GOT3 (cell line): ENCODE measurements around the gene PDK4.
A peak's percentile ranks its signal among the peaks of the same experiment; 100 is the strongest.
"Not testable (repeated sequence)": the region's sequence is repeated elsewhere in the genome, so short reads cannot be mapped to it uniquely, and the experiment has no call there.

Source experiments
- DNase-seq: peaks from one replicate; lab custom pipeline; 2025; ENCODE audit warnings: mixed read lengths; lab: John Stamatoyannopoulos, UW

The PDK4 gene

DNA sequence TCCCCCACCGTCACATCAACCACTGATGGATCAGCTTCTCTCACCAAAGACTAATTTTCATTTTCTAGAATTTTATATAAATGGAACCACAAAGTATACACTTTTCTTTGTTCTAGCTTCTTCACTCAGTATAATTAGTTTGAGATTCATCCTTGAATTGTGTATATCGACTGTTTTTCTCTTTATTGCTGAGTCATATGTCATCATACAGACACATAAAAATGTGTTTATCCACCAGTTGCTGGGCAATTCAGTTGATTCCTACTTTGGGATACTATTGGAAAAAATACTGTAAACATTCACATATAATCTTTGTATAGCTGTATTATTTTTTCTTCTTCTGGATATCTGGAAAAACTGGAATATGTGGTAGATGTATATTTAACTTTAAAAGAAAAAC lies 26.6 kb downstream of the PDK4 start:
- DNase-seq: no peak

DNA sequence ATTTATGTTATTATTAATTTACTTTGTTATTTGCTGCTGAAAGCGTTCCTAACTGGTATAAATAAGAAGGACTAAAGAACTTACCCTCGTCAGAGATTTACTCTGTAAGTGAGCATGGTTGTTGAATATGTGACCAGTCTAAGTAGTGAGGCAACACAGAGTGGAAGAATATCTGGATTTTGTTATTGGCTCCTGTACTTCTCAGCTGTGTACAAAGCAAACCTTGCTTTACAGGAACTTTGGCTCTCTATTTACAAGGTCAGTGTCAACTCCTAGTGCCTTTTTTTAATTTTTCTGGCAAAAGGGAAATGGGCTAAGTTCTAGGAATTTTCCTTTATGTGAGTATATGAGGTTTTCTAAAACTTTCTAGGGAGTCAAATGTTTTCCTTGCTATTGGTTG lies 35.6 kb downstream of the PDK4 start:
- no peak for DNase-seq

DNA sequence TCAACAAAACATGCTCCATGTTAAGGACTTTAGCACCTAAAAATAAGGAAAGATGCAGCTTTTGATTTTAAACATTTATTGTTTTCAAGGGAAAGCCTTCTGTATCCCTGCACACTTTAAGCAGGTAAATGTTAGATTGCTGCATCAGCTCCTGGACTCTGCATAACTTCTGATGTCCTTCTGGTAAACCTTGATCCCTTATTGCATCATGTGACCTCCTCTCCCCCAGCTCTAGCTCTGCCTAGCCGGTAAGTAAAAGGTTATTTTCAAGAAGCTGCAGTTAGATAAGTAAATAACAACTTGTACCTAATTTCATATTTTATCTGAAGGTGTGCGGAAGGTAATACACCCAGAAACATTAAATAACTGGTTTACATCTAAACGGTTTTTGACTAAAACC lies 37.5 kb downstream of the PDK4 start:
- no peak for DNase-seq

DNA sequence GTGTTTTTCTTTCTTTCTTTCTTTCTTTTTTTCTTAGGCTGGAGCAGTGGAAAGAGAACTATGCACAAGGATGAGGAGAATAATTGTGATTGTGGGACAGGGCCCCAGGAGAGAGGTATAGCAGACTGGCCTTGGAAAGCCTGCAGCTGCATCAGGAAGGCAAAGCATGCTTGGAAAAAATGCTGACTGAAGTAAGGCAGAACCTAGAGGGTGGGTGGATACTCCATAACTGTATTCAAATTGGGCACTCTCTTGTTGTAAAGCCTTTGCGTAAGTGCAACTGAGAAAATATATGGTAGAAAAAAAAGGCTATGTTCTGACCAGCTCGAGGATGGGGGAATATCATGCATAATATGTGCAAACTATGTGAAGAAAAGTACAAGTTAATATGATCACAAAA lies 39.5 kb downstream of the PDK4 start:
- no peak for DNase-seq

DNA sequence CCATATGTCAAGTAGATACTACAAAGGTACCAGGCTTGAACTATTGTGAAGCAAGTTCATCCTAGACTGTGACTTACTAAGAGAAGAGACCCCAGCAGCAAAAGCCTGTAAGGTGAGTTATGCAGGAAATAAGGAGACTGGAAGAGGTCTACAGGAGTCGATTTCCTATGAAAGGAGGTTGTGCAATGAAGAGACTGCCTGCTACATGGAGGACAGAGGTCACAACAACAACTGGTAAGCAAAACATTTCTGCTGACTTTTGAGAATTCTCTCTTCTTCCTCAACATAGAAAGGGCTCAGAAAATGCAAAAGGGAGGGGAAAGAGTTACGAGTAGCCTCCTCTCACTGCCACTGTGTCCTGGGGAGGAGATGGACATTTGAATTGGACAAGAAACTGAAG lies 42.4 kb downstream of the PDK4 start:
- DNase-seq: no peak

DNA sequence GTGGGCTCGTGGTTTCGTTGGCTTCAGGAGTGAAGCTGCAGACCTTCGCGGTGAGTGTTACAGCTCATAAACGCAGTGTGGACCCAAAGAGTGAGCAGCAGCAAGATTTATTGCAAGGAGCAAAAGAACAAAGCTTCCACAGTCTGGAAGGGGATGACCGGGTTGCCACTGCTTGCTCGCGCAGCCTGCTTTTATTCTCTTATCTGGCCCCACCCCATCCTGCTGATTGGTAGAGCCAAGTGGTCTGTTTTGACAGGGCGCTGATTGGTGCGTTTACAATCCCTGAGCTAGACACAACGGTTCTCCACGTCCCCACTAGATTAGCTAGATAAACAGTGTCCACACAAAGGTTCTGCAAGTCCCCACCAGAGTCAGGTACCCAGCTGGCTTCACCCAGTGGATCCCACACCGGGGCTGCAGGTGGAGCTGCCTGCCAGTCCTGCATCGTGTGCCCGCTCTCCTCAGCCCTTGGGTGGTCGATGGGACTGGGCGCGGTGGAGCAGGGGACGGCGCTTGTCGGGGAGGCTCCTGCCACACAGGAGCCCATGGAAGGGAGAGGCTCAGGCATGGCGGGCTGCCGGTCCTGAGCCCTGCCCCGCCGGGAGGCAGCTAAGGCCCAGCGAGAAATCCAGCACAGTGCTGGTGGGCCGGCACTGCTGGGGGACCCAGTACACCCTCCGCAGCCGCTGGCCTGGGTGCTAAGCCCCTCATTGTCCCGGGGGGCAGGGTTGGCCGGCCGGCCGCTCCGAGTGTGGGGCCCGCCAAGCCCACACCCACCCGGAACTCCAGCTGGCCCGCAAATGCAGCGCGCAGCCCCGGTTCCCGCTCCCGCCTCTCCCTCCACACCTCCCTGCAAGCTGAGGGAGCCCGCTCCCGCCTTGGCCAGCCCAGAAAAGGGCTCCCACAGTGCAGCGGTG lies 44.0 kb downstream of the PDK4 start:
- DNase-seq: not testable (repeated sequence)

DNA sequence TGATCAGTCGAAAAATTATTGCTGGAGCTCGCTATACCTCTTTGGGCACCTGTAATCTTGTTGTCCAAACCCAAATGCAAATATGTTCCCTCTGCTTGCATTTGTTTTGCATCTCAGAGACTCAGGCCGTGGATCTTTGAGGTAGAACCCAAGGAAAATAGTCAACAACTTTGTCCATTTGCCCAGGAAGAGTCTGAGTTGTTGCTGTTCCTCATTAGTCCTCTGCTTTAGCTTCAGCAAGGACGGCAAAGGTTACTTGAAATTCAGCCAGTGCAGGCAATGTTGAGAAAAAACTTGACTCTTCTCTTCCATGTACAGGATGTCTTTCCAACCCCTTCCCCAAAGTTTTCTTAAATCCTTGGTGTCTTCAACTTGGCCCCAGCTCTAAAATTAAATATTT lies 45.8 kb downstream of the PDK4 start:
- DNase-seq: no peak

DNA sequence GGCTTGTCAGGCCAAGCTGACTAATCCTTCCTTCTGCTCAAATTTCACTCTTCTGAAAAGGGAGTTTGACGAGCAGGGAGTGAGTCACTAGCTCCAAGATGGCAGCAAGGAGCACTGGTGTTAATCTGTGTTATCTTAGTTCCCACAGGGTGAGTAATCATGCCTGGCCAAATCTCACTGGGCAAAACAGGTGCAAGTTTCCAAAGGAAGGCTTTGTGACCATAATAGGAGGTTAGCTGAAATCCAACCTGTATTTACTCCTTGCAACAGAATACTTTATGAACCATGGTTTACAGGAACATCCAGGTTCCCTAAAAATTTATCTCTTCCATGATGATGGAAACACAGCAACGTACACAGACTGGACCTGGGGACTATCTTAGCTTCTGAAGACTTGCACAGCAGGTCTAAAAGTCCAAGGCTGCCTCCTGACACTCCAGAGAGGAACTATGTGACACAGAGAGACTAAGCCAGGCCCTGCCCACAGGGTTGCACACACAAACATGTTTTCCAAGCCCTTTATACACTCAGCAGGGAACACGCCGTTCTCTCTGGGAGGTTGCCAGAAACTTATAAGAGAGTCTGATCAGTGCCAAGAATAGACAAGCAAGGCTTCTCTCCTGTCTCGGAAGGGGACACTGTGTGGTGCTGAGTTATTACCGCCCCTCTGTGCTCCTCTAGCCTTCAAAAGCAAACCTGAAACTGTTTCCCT lies 46.3 kb downstream of the PDK4 start:
- DNase-seq: peak; percentile 8

DNA sequence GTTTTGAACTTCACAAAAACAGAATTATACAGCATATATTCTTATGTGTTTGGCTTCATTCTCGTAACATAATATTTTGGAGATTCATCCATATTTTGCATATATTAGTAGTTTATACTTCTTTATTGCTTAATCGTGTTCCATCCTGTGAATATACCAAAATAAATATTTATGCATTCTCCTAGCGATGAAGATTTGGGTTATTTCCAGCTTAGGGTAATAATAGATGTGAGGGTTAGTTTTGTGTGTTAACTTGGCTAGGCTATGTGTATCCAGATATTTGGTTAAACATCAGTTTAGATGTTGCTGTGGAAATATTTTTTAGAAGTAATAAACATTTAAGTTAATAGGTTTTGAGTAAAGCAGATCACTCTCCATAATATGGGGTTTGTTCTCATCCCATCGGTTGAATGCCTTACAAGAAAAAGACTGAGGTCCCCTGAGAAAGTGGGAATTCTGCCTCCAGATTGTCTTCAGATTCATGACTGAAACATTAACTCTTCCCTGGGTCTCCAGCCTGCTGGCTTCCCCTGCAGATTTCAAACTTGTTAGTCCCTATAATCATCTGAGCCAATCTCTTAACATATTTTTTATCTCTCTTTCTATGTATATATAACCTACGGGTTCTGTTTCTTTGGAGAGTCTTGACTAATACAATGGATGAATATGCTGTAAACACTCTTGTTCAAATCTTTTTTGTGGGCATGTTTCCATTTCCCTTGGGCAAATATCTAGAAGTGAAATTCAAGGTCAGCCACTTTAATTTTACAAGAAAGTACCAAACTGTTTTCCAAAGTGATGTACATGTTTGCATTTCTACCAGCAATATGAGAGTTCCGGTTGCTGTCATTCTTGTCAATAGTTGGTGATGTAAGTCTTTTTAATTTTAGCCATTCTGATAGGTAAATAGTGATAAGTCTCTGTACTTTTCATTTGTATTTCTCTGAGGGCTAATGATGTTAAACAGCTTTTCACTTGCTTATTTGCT lies 48.7 kb downstream of the PDK4 start:
- no peak for DNase-seq

DNA sequence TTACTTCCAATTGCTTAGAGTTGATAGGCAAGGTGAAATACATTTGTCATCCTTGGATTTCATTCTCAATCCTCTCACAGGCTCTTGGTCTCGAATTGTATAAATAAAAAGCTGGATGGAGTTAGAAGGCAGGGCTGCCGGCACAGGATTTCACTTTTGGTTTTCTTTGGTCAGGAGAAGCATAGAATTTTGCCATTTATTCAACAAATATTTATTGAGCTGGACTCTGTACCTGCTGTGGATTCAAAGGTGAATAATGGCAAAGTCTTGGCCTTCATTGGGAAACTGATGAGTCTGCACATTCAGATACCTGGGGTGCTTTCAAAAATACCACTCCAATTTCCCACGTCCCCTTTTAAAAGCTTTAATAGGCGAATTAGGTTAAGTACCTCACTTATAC lies 49.7 kb downstream of the PDK4 start:
- no peak for DNase-seq

DNA sequence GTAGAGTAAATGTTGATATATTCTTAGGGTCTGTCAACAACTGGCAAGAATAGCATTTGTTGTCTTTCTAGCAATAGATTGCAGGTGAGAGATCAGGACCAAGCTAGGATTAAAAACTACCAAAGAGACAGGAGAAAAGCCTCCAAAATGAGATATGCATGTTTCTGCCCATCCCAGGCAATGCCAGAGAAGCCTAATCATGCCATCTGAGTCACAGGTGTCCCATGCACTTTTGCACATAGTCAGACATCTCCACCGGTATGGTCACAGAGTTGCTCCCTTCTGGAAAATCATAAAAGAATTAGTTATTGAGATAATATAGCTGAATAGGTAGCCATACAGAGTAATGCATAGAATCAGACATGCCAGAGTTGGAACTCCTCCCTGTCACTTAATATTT lies 50.6 kb downstream of the PDK4 start:
- DNase-seq: no peak

DNA sequence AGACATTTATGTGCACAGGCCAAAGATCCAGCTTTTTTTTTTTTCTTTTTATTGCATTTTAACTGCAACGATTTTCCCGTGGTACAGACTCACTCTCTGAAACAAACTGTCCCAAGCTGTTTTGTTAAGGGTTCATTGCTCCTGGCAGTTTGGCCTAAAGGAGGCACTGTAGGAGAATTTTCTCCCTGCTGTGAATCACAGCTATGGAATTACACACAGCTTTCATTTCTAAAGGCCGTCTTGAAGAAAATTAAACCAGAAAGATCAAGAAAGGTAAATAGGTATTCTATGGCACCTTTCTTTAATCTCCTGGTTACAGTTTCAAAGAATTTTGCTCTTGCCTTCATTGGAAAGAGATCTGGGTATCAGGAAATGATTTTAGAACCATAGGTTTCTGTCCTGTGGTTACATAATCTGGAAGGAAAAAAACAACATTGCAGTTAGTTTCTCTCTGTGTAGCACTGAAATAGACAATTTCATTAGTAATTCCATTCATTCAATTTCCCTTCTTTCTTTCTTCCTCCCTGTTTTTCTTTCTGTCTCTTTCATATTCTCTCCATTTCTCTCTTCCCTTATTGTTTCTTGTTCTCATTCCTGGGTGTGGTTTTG lies 51.2 kb downstream of the PDK4 start:
- DNase-seq: no peak

DNA sequence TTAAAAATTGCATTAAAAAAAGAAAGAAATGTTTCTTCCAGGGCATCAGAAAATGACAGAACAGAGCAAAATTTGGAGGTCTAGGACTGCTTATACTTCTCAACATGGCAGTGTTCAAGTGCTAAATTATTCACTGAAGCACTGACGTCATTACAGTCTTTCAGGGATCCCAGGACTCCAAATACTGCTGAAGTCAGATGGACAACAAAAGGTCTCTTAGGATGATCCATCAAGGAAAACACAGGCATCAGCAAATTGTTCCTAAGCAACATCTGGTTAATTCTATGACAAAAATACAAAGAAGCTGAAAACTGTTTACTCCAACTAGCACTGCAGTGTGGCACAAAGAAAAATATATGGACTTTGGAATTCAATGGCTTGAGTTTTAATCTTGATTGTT lies 52.1 kb downstream of the PDK4 start:
- no peak for DNase-seq

DNA sequence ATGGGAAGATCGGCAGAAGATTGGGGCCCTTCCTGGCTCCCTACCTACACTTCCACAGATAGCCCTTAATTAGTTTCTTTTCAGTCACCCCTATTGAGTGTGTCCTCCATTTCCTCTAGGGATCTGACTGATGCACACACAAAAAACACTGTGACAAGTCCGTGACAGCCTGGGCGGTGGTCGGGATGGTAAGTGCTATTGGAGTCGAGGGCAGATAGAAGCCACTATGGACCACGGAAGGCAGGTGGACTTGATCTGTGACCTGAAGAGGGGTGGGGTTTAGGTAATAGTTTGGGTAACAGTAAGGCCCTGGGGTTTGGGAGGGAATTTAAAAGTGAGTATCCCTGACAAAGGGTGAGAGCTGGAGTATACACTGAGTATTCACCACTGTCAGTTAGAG lies 53.0 kb downstream of the PDK4 start:
- DNase-seq: no peak

DNA sequence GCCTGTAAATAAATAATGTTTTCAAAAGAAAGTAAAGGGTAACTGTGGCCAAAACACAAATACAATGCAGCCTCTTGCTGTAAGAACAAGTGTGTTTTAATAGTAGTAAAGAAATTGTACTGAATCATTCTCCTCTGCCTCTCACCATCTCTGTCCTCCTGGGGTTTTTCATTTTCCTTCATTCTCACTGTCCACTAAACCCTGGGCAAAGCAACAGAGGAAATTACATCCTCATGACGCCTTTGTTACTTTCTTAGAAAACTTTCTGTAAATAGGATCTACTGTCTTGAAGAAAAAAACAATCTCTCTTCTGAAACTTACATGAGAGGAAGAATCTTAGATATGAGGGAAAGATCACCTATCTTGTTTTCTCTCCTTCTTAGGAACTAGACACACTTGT lies 56.0 kb downstream of the PDK4 start:
- DNase-seq: no peak

DNA sequence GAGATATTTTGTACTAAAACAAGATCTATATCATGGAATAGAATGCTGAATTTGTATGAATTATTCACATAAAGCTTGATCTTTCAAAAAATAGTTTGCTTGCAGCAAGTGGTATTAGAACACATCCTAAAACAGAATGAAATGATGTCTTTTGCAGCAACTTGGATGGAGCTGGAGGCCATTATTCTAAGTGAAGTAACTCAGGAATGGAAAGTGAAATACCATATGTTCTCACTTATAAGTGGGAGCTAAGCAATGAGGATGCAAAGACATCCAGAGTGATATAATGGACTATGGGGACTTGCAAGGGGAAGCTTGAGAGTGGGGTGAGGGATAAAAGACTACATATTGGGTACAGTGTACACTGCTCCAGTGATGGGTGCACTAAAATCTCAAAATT lies 56.9 kb downstream of the PDK4 start:
- no peak for DNase-seq

DNA sequence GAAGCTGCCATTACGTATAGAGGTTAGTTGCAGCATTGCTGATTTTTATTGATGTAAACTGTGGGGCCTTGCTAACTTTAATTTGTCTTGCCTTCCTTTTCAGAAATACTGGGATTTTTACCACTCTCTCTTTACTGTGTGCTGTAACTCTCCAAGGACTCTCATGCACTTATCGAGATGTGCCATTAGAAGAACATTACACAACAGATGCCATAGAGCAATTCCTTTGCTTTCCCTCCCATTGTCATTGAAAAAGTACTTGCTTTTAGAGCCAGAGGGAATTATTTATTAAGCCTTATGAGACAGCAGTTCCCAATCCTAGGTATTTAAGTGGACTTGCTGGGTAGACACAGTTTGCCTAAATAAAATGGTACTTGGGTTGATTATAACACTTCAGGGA lies 58.8 kb downstream of the PDK4 start:
- DNase-seq: no peak

DNA sequence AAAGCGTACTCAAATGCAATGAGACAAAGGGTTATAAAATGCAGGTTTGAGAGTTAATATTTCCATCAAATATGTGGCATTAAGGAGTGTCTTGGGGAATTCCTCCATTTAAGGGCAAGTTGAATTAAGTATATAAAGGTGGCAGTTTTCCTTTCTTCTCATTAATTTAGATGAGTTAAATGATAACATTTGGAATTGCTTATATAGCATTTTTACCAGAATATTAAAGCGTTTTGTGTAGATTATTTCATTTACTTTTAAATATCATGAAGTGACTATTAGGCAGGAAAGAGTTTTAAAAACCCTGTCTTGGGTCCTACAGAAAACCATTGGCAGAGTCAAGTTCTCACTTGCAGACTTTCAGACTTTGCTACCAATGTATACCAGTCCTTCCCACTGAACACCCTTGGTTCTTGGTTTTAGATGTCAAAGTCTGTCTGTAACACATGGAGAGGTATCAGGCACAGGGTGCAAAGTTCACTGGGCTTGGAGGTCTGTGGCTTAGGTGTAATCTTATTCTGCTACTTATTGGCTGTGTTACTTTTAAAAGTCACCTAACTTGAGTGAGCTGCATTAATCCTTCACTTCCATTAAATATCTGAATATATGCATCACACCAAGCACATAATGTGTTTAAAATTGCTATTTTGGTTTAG lies 59.5 kb downstream of the PDK4 start:
- DNase-seq: no peak

DNA sequence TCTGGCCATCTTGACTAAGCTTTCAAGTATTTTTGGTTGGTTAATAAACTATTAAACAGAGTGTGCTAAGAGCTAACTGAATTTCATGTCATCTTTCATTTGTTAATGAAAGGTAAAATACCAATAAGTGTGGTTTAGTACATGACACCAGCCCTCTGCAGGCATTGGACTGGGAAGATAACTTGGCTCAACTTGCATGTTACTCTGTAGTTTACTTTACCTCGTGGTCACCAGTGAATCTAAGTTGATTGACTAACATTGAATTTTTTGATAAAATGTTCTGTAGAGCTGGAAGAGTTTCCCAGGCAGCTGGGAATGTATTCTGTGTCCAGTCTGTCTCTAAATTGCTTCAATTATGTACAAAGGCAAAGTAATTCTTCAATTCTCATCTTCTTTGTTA lies 60.7 kb downstream of the PDK4 start:
- DNase-seq: no peak

DNA sequence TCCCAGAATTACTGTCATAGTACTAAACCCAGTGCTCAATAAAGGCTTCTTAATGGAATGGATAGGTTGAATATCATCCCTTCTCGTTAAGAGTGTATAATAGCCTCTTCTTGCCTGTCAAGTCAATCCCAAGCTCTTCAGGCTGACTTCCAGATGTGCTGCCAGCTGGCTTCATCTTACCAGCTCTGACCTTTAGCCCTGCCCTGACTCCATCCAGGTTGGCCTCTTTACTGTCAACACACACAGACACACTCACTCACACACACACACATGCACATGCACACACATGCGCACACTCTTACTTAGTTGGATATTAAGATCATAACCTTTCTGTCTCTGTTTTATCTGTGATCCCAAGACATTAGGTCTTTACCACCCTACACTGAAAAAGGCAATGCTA lies 61.5 kb downstream of the PDK4 start:
- no peak for DNase-seq
